H1 (cell line): ENCODE results near the gene TP63. TPM values are rescaled to one million over a fixed set of nuclear protein-coding genes. Genes with fewer than 3 reads are reported as not detected.

Source experiments
- CTCF ChIA-PET: fragments of 300-600 bp; sonication (Branson Sonifier 250); formaldehyde crosslinking; loops from one replicate; lab custom pipeline; 2021; ENCODE audit not compliant: partially characterized antibody; lab: Charles Lee
- POLR2A ChIA-PET: fragments of 300-600 bp; sonication (Branson Sonifier 250); formaldehyde crosslinking; loops from one replicate; lab custom pipeline; 2021; ENCODE audit warnings: inconsistent platforms; ENCODE audit not compliant: partially characterized antibody; lab: Charles Lee
- DNase-seq, 2 experiments: peaks; one replicate each; pipeline versions ENCODE4 v3.0.0 to v3.0.0-alpha.2; 2010 to 2022; ENCODE audit warnings: low spot score in 2 of 2, low read depth in 1 of 2, mixed read lengths in 1 of 2
- FAIRE-seq: peaks from 2 replicates; lab custom pipeline; 2011; peaks lifted over from hg19 to GRCh38; lab: Jason Lieb, UNC
- H2AFZ ChIP-seq: 2 replicates; pipeline ENCODE4 v1.8.1; 2012; ENCODE audit warnings: low read length, inconsistent platforms
- H2AK5ac ChIP-seq: 2 replicates; pipeline ENCODE4 v1.6.1; 2013; ENCODE audit warnings: low read depth, low read length
- H2BK120ac ChIP-seq: replicated peaks from 2 replicates; pipeline ENCODE3; 2013; ENCODE audit warnings: low read depth, low read length, inconsistent platforms
- H2BK12ac ChIP-seq: 2 replicates; pipeline ENCODE4 v1.6.1; 2013; ENCODE audit warnings: low read depth, low read length
- H2BK15ac ChIP-seq: 2 replicates; pipeline ENCODE4 v1.6.1; 2013; ENCODE audit warnings: low read length
- H2BK20ac ChIP-seq: 2 replicates; pipeline ENCODE4 v1.6.1; 2013; ENCODE audit warnings: low read length
- H2BK5ac ChIP-seq: 2 replicates; pipeline ENCODE4 v1.6.1; 2013; ENCODE audit warnings: low read depth, low read length
- H3K14ac ChIP-seq: 2 replicates; pipeline ENCODE4 v1.6.1; 2013; ENCODE audit warnings: inconsistent platforms; ENCODE audit not compliant: insufficient read length
- H3K18ac ChIP-seq: 2 replicates; pipeline ENCODE4 v1.6.1; 2013; ENCODE audit warnings: low read length; ENCODE audit errors: extremely low read depth
- H3K23ac ChIP-seq: 2 replicates; pipeline ENCODE4 v1.6.1; 2013; ENCODE audit warnings: inconsistent platforms; ENCODE audit not compliant: insufficient read length
- H3K23me2 ChIP-seq: 2 replicates; pipeline ENCODE4 v1.6.1; 2013; ENCODE audit warnings: low read depth, low read length
- H3K27ac ChIP-seq: 2 replicates; pipeline ENCODE4 v1.6.1; 2011; ENCODE audit warnings: low read depth, low read length, inconsistent platforms
- H3K27me3 ChIP-seq, 4 experiments: replicated peaks in 1 of 4; 1 replicate in 1 of 4; 2 replicates in 3 of 4; pipeline versions ENCODE4 v1.6.1 to v1.8.1; 2011 to 2013; ENCODE audit warnings: low read length in 3 of 4, mild to moderate bottlenecking in 3 of 4, inconsistent platforms in 2 of 4, mixed read lengths in 2 of 4, moderate library complexity in 1 of 4; ENCODE audit not compliant: control insufficient read depth in 3 of 4, insufficient read depth in 3 of 4; ENCODE audit errors: extremely low read depth in 1 of 4
- H3K36me3 ChIP-seq, 4 experiments: 2 replicates each; pipeline versions ENCODE4 v1.6.1 to v1.8.1; 2011 to 2013; ENCODE audit warnings: mild to moderate bottlenecking in 4 of 4, low read length in 3 of 4, moderate library complexity in 2 of 4, control low read depth in 1 of 4, inconsistent platforms in 1 of 4; ENCODE audit not compliant: insufficient read depth in 4 of 4, control insufficient read depth in 2 of 4
- H3K4ac ChIP-seq: replicated peaks from 2 replicates; pipeline ENCODE3; 2013; ENCODE audit warnings: low read length, low read depth, mixed read lengths, inconsistent platforms; ENCODE audit not compliant: insufficient read length
- H3K4me1 ChIP-seq, 4 experiments: replicated peaks in 1 of 4; 1 replicate in 1 of 4; 2 replicates in 3 of 4; pipeline versions ENCODE4 v1.6.1 to v1.8.1; 2011 to 2013; ENCODE audit warnings: low read length in 3 of 4, inconsistent platforms in 2 of 4, mixed read lengths in 1 of 4; ENCODE audit not compliant: insufficient read depth in 4 of 4, control insufficient read depth in 3 of 4
- H3K4me2 ChIP-seq, 2 experiments: 2 replicates each; pipeline versions ENCODE4 v1.6.1 to v1.8.1; 2011 to 2013; ENCODE audit warnings: low read depth in 2 of 2, low read length in 2 of 2, control low read depth in 1 of 2, inconsistent platforms in 1 of 2, mild to moderate bottlenecking in 1 of 2; ENCODE audit not compliant: insufficient read depth in 1 of 2
- H3K4me3 ChIP-seq, 4 experiments: fragments of 200-600, 300-600 bp in 1 of 4; sonication (generic), shearing (Covaris generic), sonication (Bioruptor Twin) in 1 of 4; 2 replicates each; pipeline versions ENCODE4 v1.5.1 to v1.8.1; 2011 to 2016; ENCODE audit warnings: low read length in 4 of 4, low read depth in 3 of 4, control low read depth in 2 of 4, inconsistent platforms in 2 of 4, mild to moderate bottlenecking in 2 of 4, mixed read lengths in 1 of 4, moderate library complexity in 1 of 4; ENCODE audit not compliant: insufficient read depth in 2 of 4; ENCODE audit errors: extremely low read depth in 1 of 4
- H3K56ac ChIP-seq: replicated peaks from 2 replicates; pipeline ENCODE3; 2013; ENCODE audit warnings: low read depth, mild to moderate bottlenecking, mixed read lengths, low read length, inconsistent platforms; ENCODE audit not compliant: insufficient read length
- H3K79me1 ChIP-seq: 2 replicates; pipeline ENCODE4 v1.6.1; 2013; ENCODE audit warnings: low read depth, low read length, control low read depth
- H3K79me2 ChIP-seq, 2 experiments: 2 replicates each; pipeline versions ENCODE4 v1.6.1 to v1.8.1; 2012 to 2013; ENCODE audit warnings: low read length in 2 of 2, mild to moderate bottlenecking in 2 of 2, inconsistent platforms in 1 of 2; ENCODE audit not compliant: insufficient read depth in 2 of 2, control insufficient read depth in 1 of 2
- H3K9ac ChIP-seq, 4 experiments: replicated peaks in 1 of 4; 1 replicate in 1 of 4; 2 replicates in 3 of 4; pipeline versions ENCODE4 v1.6.1 to v1.8.1; 2011 to 2013; ENCODE audit warnings: low read depth in 3 of 4, low read length in 3 of 4, control low read depth in 2 of 4, mild to moderate bottlenecking in 2 of 4, moderate library complexity in 2 of 4, inconsistent platforms in 1 of 4; ENCODE audit errors: extremely low read depth in 1 of 4
- H3K9me3 ChIP-seq, 2 experiments: 2 replicates each; pipeline versions ENCODE4 v1.6.1 to v1.8.1; 2012 to 2013; ENCODE audit warnings: mild to moderate bottlenecking in 2 of 2, moderate library complexity in 2 of 2, control low read depth in 1 of 2, inconsistent platforms in 1 of 2, low read depth in 1 of 2, low read length in 1 of 2, mixed read lengths in 1 of 2; ENCODE audit not compliant: insufficient read depth in 2 of 2
- H4K20me1 ChIP-seq, 2 experiments: replicated peaks in 1 of 2; 2 replicates each; pipeline versions ENCODE3 to v1.8.1; 2011 to 2013; ENCODE audit warnings: inconsistent platforms in 2 of 2, low read length in 2 of 2, mild to moderate bottlenecking in 1 of 2; ENCODE audit not compliant: insufficient read depth in 2 of 2, control insufficient read depth in 1 of 2
- H4K5ac ChIP-seq: 2 replicates; pipeline ENCODE4 v1.6.1; 2013; ENCODE audit warnings: low read length, low read depth, mixed read lengths, inconsistent platforms; ENCODE audit not compliant: insufficient read length
- H4K8ac ChIP-seq: 2 replicates; pipeline ENCODE4 v1.8.0; 2013; ENCODE audit warnings: mild to moderate bottlenecking, moderate library complexity, low read length, inconsistent platforms; ENCODE audit not compliant: insufficient read depth; ENCODE audit errors: extremely low read depth
- H4K91ac ChIP-seq: replicated peaks from 2 replicates; pipeline ENCODE3; 2013; ENCODE audit warnings: low read length, mixed read lengths, inconsistent platforms; ENCODE audit not compliant: insufficient read length
- BCL11A ChIP-seq, 2 experiments: IDR thresholded peaks; one replicate each; pipeline ENCODE4 v1.6.1; 2011; ENCODE audit warnings: low read depth in 2 of 2, low read length in 2 of 2, mild to moderate bottlenecking in 2 of 2
- BRCA1 ChIP-seq: IDR thresholded peaks from 2 replicates; pipeline ENCODE4 v1.6.1; 2012; ENCODE audit warnings: low read depth, low read length, improper control_type of control experiment
- EP300 ChIP-seq, 2 experiments: IDR thresholded peaks; 1 replicate in 1 of 2; 2 replicates in 1 of 2; pipeline ENCODE4 v1.6.1; 2011 to 2012; ENCODE audit warnings: low read depth in 2 of 2, low read length in 2 of 2, mild to moderate bottlenecking in 2 of 2, borderline replicate concordance in 1 of 2, inconsistent platforms in 1 of 2, moderate library complexity in 1 of 2
- POLR2A ChIP-seq, 2 experiments: IDR thresholded peaks; 1 replicate in 1 of 2; 2 replicates in 1 of 2; pipeline ENCODE4 v1.6.1; 2011; ENCODE audit warnings: low read depth in 2 of 2, low read length in 2 of 2, mild to moderate bottlenecking in 2 of 2; ENCODE audit errors: control extremely low read depth in 1 of 2
- POLR2AphosphoS5 ChIP-seq: IDR thresholded peaks from 2 replicates; pipeline ENCODE4 v1.6.1; 2011; ENCODE audit warnings: low read depth, low read length
- SIN3A ChIP-seq, 2 experiments: IDR thresholded peaks in 1 of 2; conservative IDR thresholded peaks in 1 of 2; 2 replicates each; pipeline ENCODE4 v1.6.1; 2011 to 2012; ENCODE audit warnings: low read length in 2 of 2, improper control_type of control experiment in 1 of 2, low read depth in 1 of 2, mild to moderate bottlenecking in 1 of 2
- SIX5 ChIP-seq: IDR thresholded peaks from 2 replicates; pipeline ENCODE4 v1.6.1; 2011; ENCODE audit warnings: mild to moderate bottlenecking, low read depth, low read length
- WGBS, 2 experiments: shearing (Covaris generic) in 1 of 2; methylation state at CpG; one replicate each; pipeline versions ENCODE4 v1.1.6 to v1.1.7; 2013 to 2015; ENCODE audit warnings: low lambda C conversion rate in 2 of 2, mixed read lengths in 2 of 2, inconsistent platforms in 1 of 2, low coverage in 1 of 2, missing lambda C conversion rate in 1 of 2; ENCODE audit not compliant: insufficient replicate concordance in 2 of 2, insufficient coverage in 1 of 2, insufficient read length in 1 of 2; ENCODE audit errors: extremely low coverage in 1 of 2, missing lambda C conversion rate in 1 of 2; 5-methylcytosine and 5-hydroxymethylcytosine counted together
- polyA plus RNA-seq, 7 experiments: library from polyadenylated mRNA; depleted of rRNA in 3 of 7; stranded (reverse) in 5 of 7; unstranded in 2 of 7; fragments of >200 nt in 5 of 7; fragments of 200-250 nt in 2 of 7; gene quantifications; 1 replicate in 5 of 7; 2 replicates in 1 of 7; 4 replicates in 1 of 7; pipeline versions ENCODE4 v1.2.1 to v1.2.3, GENCODE V29; 2011 to 2013; ENCODE audit warnings: missing spikeins in 2 of 7, mixed read lengths in 2 of 7
- total RNA-seq: library from RNA; stranded (reverse); fragmentation: NEBNext Ultra II Directional; extraction: Animal tissue kit (Norgen Biotek cat#: 25700); gene quantifications from 2 replicates; pipeline ENCODE4 v1.2.1, GENCODE V29; 2021
- TF ChIP-seq, protein P1 (sequence below), 3 experiments: IDR thresholded peaks; 1 replicate in 2 of 3; 2 replicates in 1 of 3; pipeline versions ENCODE4 v1.5.1 to v1.6.1; 2011; ENCODE audit warnings: low read length in 3 of 3, mild to moderate bottlenecking in 3 of 3, inconsistent platforms in 2 of 3, low read depth in 1 of 3, moderate library complexity in 1 of 3; ENCODE audit not compliant: insufficient read depth in 1 of 3; ENCODE audit errors: control extremely low read depth in 1 of 3
- TF ChIP-seq, protein P2 (sequence below): IDR thresholded peaks from 2 replicates; pipeline ENCODE4 v1.6.1; 2012; ENCODE audit warnings: inconsistent platforms
- TF ChIP-seq, protein P3 (sequence below): IDR thresholded peaks from 2 replicates; pipeline ENCODE4 v1.6.1; 2011; ENCODE audit warnings: low read length, improper control_type of control experiment

TP63 gene
- total and polyA plus RNA-seq, 2 of the 8 experiments (the other 6 are each of a cell fraction or from before 2014, with no cell fraction given), result not detected

DNA sequence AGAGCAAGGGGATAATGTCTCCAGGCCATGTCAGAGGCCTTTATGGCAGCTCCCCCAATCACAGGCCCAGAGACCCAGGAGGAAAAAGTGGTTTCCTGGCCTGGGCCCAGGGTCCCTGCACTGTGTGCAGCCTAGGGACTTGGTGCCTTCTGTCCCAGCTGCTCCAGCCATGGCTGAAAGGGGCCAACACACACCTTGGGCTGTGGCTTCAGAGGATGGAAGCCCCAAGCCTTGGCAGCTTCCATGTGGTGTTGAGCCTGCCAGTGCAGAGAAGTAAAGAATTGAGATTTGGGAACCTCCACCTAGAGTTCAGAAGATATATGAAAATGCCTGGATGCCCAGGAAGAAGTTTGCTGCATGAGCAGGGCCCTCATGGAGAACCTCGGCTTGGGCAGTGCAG, 18.1 kb upstream of the TP63 start:
- FAIRE-seq (no peak), DNase-seq (no peak)
- Histone ChIP-seq H3K4me3 (no peak overlapping the region), H4K5ac (no peak overlapping the region), H3K56ac (no peak overlapping the region), H3K36me3 (no peaks in the 10 kb centered on the region), H3K27ac (no peak overlapping the region), H3K4me1 (no peaks in the 10 kb centered on the region), H3K79me1 (no peaks in the 10 kb centered on the region), H3K27me3 (no peaks in the 10 kb centered on the region), H3K14ac (no peak overlapping the region), H3K18ac (no peak overlapping the region), H3K4ac (no peak overlapping the region), H2AK5ac (no peak overlapping the region), H2AFZ (no peak overlapping the region), H2BK12ac (no peak overlapping the region), H4K20me1 (no peaks in the 10 kb centered on the region), H2BK5ac (no peak overlapping the region), H3K9me3 (no peaks in the 10 kb centered on the region; a peak in 1 of 4 replicates), H3K4me2 (no peak overlapping the region), H4K8ac (no peak overlapping the region), H2BK15ac (no peak overlapping the region), H3K9ac (no peak overlapping the region), H2BK120ac (no peak overlapping the region), H3K23ac (no peak overlapping the region), H3K79me2 (no peaks in the 10 kb centered on the region), H3K23me2 (no peaks in the 10 kb centered on the region), H2BK20ac (no peak overlapping the region), H4K91ac (no peak overlapping the region)
- ChIA-PET POLR2A (no interaction called here), CTCF (interaction anchor here (0.6 to 1.2 kb wide), 2 partner anchors 11 to 16 kb away, joined by 3 to 4 read pairs; no protein-coding TSS in a partner anchor)
- WGBS, 2 experiments, result 100% methylated on average over 1 of the region's 1 CpG; no CpG with 5 or more reads in 1 of the 2 experiments
- TF ChIP-seq SIX5 (no peak), POLR2AphosphoS5 (no peak), EP300 (IDR thresholded peaks at IDR 0.05; ENCODE audit: borderline replicate concordance in 1 of 2, low read depth in 2 of 2, low read length in 2 of 2) (no peak), POLR2A (IDR thresholded peaks at IDR 0.05; ENCODE audit: control extremely low read depth in 1 of 2, low read depth in 2 of 2, low read length in 2 of 2) (no peak), SIN3A (conservative IDR thresholded peaks at IDR 0.05 in 1 of 2, IDR thresholded peaks at IDR 0.05 in 1 of 2; ENCODE audit: low read depth in 1 of 2, low read length in 2 of 2) (no peak), BRCA1 (no peak), BCL11A (IDR thresholded peaks at IDR 0.05; ENCODE audit: low read depth in 2 of 2, low read length in 2 of 2) (no peak)
- TF ChIP-seq, protein P1, sequence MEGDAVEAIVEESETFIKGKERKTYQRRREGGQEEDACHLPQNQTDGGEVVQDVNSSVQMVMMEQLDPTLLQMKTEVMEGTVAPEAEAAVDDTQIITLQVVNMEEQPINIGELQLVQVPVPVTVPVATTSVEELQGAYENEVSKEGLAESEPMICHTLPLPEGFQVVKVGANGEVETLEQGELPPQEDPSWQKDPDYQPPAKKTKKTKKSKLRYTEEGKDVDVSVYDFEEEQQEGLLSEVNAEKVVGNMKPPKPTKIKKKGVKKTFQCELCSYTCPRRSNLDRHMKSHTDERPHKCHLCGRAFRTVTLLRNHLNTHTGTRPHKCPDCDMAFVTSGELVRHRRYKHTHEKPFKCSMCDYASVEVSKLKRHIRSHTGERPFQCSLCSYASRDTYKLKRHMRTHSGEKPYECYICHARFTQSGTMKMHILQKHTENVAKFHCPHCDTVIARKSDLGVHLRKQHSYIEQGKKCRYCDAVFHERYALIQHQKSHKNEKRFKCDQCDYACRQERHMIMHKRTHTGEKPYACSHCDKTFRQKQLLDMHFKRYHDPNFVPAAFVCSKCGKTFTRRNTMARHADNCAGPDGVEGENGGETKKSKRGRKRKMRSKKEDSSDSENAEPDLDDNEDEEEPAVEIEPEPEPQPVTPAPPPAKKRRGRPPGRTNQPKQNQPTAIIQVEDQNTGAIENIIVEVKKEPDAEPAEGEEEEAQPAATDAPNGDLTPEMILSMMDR (IDR thresholded peaks at IDR 0.05; ENCODE audit: control extremely low read depth in 1 of 3, insufficient read depth in 1 of 3, low read depth in 1 of 3, low read length in 3 of 3), result no peak
- TF ChIP-seq, protein P2, sequence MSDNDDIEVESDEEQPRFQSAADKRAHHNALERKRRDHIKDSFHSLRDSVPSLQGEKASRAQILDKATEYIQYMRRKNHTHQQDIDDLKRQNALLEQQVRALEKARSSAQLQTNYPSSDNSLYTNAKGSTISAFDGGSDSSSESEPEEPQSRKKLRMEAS, result no peak
- TF ChIP-seq, protein P3, sequence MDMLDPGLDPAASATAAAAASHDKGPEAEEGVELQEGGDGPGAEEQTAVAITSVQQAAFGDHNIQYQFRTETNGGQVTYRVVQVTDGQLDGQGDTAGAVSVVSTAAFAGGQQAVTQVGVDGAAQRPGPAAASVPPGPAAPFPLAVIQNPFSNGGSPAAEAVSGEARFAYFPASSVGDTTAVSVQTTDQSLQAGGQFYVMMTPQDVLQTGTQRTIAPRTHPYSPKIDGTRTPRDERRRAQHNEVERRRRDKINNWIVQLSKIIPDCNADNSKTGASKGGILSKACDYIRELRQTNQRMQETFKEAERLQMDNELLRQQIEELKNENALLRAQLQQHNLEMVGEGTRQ, result no peak
